Measurements from ENCODE around the gene RAB3B. TPM values are rescaled to one million over a fixed set of nuclear protein-coding genes. Genes with fewer than 3 reads are reported as not detected.

The RAB3B gene
- total RNA-seq, 1 donor from 2014 or later, result 32.8 TPM

GRCh38 chr1:51927029-51927428 is 63.5 kb downstream of the RAB3B start:
- Mint-ChIP-seq H3K27me3 (ENCODE audit: low read depth) (no peaks in the 10 kb centered on the region), H3K4me1 (ENCODE audit: low read depth) (peaks cover 3% of the 10 kb centered on the region), H3K4me3 (ENCODE audit: unreplicated experiment) (no peak overlapping the region), H3K9me3 (ENCODE audit: low read depth) (no peaks in the 10 kb centered on the region), H3K27ac (ENCODE audit: unreplicated experiment) (no peak overlapping the region), H3K36me3 (ENCODE audit: low read depth) (peaks cover 4% of the 10 kb centered on the region)
- TF ChIP-seq CTCF (IDR thresholded peaks at IDR 0.05), result no peak
- no peak for DNase-seq (ENCODE audit: low spot score)

GRCh38 chr1:51926171-51926812 is 64.2 kb downstream of the RAB3B start:
- Mint-ChIP-seq H3K4me3 (ENCODE audit: unreplicated experiment) (no peak overlapping the region), H3K4me1 (ENCODE audit: low read depth) (peaks cover 3% of the 10 kb centered on the region), H3K9me3 (ENCODE audit: low read depth) (no peaks in the 10 kb centered on the region), H3K27me3 (ENCODE audit: low read depth) (no peaks in the 10 kb centered on the region), H3K27ac (ENCODE audit: unreplicated experiment) (no peak overlapping the region), H3K36me3 (ENCODE audit: low read depth) (no peaks in the 10 kb centered on the region)
- no peak for DNase-seq (ENCODE audit: low spot score)
- peak; percentile 71 for TF ChIP-seq CTCF (IDR thresholded peaks at IDR 0.05)

- H3K4me1 Mint-ChIP-seq (ENCODE audit: low read depth), result peaks cover 3% of the 10 kb centered on the region
- no peak overlapping the region for H3K4me3 Mint-ChIP-seq (ENCODE audit: unreplicated experiment)
- no peaks in the 10 kb centered on the region for H3K9me3 Mint-ChIP-seq (ENCODE audit: low read depth)
- DNase-seq (ENCODE audit: low spot score), result no peak
- H3K36me3 Mint-ChIP-seq (ENCODE audit: low read depth), result no peaks in the 10 kb centered on the region
- no peak for TF ChIP-seq CTCF (IDR thresholded peaks at IDR 0.05)
- no peaks in the 10 kb centered on the region for H3K27me3 Mint-ChIP-seq (ENCODE audit: low read depth)
- no peak overlapping the region for H3K27ac Mint-ChIP-seq (ENCODE audit: unreplicated experiment)
These were observed 66.0 kb downstream of the RAB3B start for GRCh38 chr1:51924455-51924854.

- no peak for TF ChIP-seq CTCF (IDR thresholded peaks at IDR 0.05)
- Mint-ChIP-seq H3K27me3 (ENCODE audit: low read depth) (no peaks in the 10 kb centered on the region), H3K9me3 (ENCODE audit: low read depth) (no peaks in the 10 kb centered on the region), H3K4me3 (ENCODE audit: unreplicated experiment) (no peak overlapping the region), H3K36me3 (ENCODE audit: low read depth) (peaks cover 3% of the 10 kb centered on the region), H3K27ac (ENCODE audit: unreplicated experiment) (no peak overlapping the region), H3K4me1 (ENCODE audit: low read depth) (peaks cover 7% of the 10 kb centered on the region)
- DNase-seq (ENCODE audit: low spot score), result no peak
These were observed 68.5 kb downstream of the RAB3B start for GRCh38 chr1:51922040-51922439.

GRCh38 chr1:51920130-51920529 is 70.4 kb downstream of the RAB3B start:
- H3K27me3 Mint-ChIP-seq (ENCODE audit: low read depth), result no peaks in the 10 kb centered on the region
- peaks cover 3% of the 10 kb centered on the region for H3K36me3 Mint-ChIP-seq (ENCODE audit: low read depth)
- no peaks in the 10 kb centered on the region for H3K9me3 Mint-ChIP-seq (ENCODE audit: low read depth)
- TF ChIP-seq CTCF (IDR thresholded peaks at IDR 0.05), result no peak
- no peak overlapping the region for H3K4me3 Mint-ChIP-seq (ENCODE audit: unreplicated experiment)
- no peak overlapping the region for H3K27ac Mint-ChIP-seq (ENCODE audit: unreplicated experiment)
- no peak for DNase-seq (ENCODE audit: low spot score)
- H3K4me1 Mint-ChIP-seq (ENCODE audit: low read depth), result peaks cover 4% of the 10 kb centered on the region

Measured in chondrocyte (in vitro differentiated cells).